GM12874 (cell line): ENCODE measurements around the gene CDC25B.

Experiments
- CTCF ChIP-seq: IDR thresholded peaks from 2 replicates; pipeline ENCODE4 v1.5.1; 2011; ENCODE audit warnings: low read depth, mild to moderate bottlenecking, control low read depth, low read length, moderate library complexity; ENCODE audit not compliant: insufficient read depth

The CDC25B gene

GRCh38 chr20:3751675-3752385 lies 44.3 kb upstream of the CDC25B start:
- no peak for TF ChIP-seq CTCF

- TF ChIP-seq CTCF: no peak
These were observed 43.7 kb upstream of the CDC25B start for GRCh38 chr20:3752386-3752759.

GRCh38 chr20:3753098-3753497 lies 43.0 kb upstream of the CDC25B start:
- peak; percentile 90 for TF ChIP-seq CTCF

GRCh38 chr20:3753501-3754275 lies 42.4 kb upstream of the CDC25B start:
- no peak for TF ChIP-seq CTCF

GRCh38 chr20:3754276-3754630 lies 41.9 kb upstream of the CDC25B start:
- TF ChIP-seq CTCF: no peak

- no peak for TF ChIP-seq CTCF
These were observed 40.8 kb upstream of the CDC25B start for GRCh38 chr20:3755269-3755668.

- no peak for TF ChIP-seq CTCF
These were observed 40.2 kb upstream of the CDC25B start for GRCh38 chr20:3755814-3756480.
